Mononuclear cell (primary cell): ENCODE data around the gene THSD7A. TPM values are rescaled to one million over a fixed set of nuclear protein-coding genes. Genes with fewer than 3 reads are reported as not detected.

ENCODE experiments used
- H3K27me3 ChIP-seq: 2 replicates; pipeline ENCODE4 v1.6.0; 2011; ENCODE audit warnings: low read length, control low read depth; ENCODE audit not compliant: insufficient read depth
- H3K4me1 ChIP-seq: 2 replicates; pipeline ENCODE4 v1.5.1; 2011; ENCODE audit warnings: mild to moderate bottlenecking, low read length, control low read depth; ENCODE audit not compliant: insufficient read depth
- H3K4me3 ChIP-seq: 2 replicates; pipeline ENCODE4 v1.5.1; 2011; ENCODE audit warnings: mild to moderate bottlenecking, low read length, moderate library complexity
- H3K9me3 ChIP-seq: 2 replicates; pipeline ENCODE4 v1.5.1; 2011; ENCODE audit warnings: low read depth, mild to moderate bottlenecking, control low read depth, low read length
- total RNA-seq: library from RNA; depleted of rRNA; stranded (reverse); fragments of >200 nt; gene quantifications from one replicate; pipeline ENCODE4 v1.2.3, GENCODE V29; 2012

The THSD7A gene
- total RNA-seq, 1 donor, result 0.10 TPM

GRCh38 chr7:11331128-11332102 is 500.6 kb downstream of the THSD7A start:
- no peak overlapping the region for H3K4me3 ChIP-seq
- H3K4me1 ChIP-seq, result no peaks in the 10 kb centered on the region
- no peaks in the 10 kb centered on the region for H3K9me3 ChIP-seq
- H3K27me3 ChIP-seq, result no peaks in the 10 kb centered on the region

- no peaks in the 10 kb centered on the region for H3K9me3 ChIP-seq
- no peak overlapping the region for H3K4me3 ChIP-seq
- H3K4me1 ChIP-seq, result no peaks in the 10 kb centered on the region
- no peaks in the 10 kb centered on the region for H3K27me3 ChIP-seq
Observed at GRCh38 chr7:11330717-11331116, 501.3 kb downstream of the THSD7A start.

- H3K9me3 ChIP-seq, result no peaks in the 10 kb centered on the region
- H3K4me3 ChIP-seq, result no peak overlapping the region
Observed at GRCh38 chr7:11330208-11330607, 501.8 kb downstream of the THSD7A start.

GRCh38 chr7:11329626-11330025 is 502.4 kb downstream of the THSD7A start:
- H3K9me3 ChIP-seq, result no peaks in the 10 kb centered on the region
- no peaks in the 10 kb centered on the region for H3K4me1 ChIP-seq
- no peak overlapping the region for H3K4me3 ChIP-seq
- no peaks in the 10 kb centered on the region for H3K27me3 ChIP-seq

More at GRCh38 chr7:11330208-11330607, 501.8 kb downstream of the THSD7A start:
- Histone ChIP-seq H3K27me3 (no peaks in the 10 kb centered on the region), H3K4me1 (no peaks in the 10 kb centered on the region)

- Histone ChIP-seq H3K27me3 (no peaks in the 10 kb centered on the region), H3K4me3 (no peak overlapping the region), H3K9me3 (no peaks in the 10 kb centered on the region), H3K4me1 (no peaks in the 10 kb centered on the region)
Observed at GRCh38 chr7:11328309-11328708, 503.7 kb downstream of the THSD7A start.

GRCh38 chr7:11327633-11328032 is 504.4 kb downstream of the THSD7A start:
- Histone ChIP-seq H3K4me3 (no peak overlapping the region), H3K4me1 (no peaks in the 10 kb centered on the region), H3K9me3 (no peaks in the 10 kb centered on the region), H3K27me3 (no peaks in the 10 kb centered on the region)
